AG09309 (cell line): Measurements from ENCODE around the gene GTF2I.

Experiments used
- DNase-seq: peaks from one replicate; pipeline ENCODE4 v3.0.0-alpha.2; 2010; ENCODE audit warnings: low read depth
- H3K4me3 ChIP-seq: 2 replicates; pipeline ENCODE4 v1.5.1; 2011; ENCODE audit warnings: mild to moderate bottlenecking, low read depth, low read length, moderate library complexity; ENCODE audit not compliant: control insufficient read depth
- TF ChIP-seq, protein P1 (sequence below): IDR thresholded peaks from 2 replicates; pipeline ENCODE4 v1.5.1; 2011; ENCODE audit warnings: mild to moderate bottlenecking, low read depth, low read length, inconsistent platforms; ENCODE audit not compliant: insufficient read depth, control insufficient read depth; ENCODE audit errors: missing control alignments

GTF2I gene

DNA sequence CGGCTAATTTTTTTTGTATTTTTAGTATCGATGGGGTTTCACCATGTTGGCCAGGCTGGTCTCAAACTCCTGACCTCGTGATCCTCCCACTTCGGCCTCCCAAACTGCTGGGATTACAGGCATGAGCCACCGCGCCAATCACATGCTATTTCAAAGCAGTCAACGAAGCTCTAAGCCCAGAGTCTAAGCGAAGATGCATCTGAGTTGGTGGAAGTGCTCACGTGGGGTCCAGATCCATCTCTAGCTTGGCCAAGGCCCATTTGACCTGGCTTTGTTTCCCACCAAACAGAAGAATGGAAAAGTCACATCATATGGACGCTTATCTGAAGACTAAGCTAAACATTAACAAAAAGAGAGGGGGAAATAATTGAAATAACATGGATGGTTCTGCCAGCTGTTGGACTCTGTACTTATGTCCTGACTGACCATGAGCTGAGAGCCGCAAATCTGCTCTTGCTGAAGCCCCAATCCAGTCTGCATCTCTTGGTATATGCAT, 3.8 kb upstream of the GTF2I start:
- TF ChIP-seq, protein P1, sequence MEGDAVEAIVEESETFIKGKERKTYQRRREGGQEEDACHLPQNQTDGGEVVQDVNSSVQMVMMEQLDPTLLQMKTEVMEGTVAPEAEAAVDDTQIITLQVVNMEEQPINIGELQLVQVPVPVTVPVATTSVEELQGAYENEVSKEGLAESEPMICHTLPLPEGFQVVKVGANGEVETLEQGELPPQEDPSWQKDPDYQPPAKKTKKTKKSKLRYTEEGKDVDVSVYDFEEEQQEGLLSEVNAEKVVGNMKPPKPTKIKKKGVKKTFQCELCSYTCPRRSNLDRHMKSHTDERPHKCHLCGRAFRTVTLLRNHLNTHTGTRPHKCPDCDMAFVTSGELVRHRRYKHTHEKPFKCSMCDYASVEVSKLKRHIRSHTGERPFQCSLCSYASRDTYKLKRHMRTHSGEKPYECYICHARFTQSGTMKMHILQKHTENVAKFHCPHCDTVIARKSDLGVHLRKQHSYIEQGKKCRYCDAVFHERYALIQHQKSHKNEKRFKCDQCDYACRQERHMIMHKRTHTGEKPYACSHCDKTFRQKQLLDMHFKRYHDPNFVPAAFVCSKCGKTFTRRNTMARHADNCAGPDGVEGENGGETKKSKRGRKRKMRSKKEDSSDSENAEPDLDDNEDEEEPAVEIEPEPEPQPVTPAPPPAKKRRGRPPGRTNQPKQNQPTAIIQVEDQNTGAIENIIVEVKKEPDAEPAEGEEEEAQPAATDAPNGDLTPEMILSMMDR: no peak
- DNase-seq: no peak
- no peak overlapping the region for H3K4me3 ChIP-seq

DNA sequence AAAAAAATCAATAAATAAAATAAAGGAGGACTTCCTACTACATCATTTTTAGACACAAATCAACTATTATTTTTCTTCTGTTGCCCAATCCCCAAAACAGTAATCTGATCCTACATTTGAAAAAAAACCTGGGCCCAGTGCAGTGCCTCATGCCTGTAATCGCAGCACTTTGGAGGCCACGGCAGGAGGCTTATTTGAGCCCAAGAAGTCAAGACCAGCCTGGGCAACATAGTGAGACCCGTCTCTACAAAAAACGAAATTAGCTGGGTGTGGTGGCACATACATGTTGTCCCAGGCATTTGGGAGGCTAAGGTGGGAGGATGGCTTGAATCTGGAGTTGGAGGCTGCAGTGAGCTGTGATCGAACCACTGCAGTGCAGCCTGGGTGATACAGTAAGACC, 2.7 kb upstream of the GTF2I start:
- no peak overlapping the region for H3K4me3 ChIP-seq
- TF ChIP-seq, protein P1: no peak

GRCh38 chr7:74655324-74655723, 2.2 kb upstream of the GTF2I start:
- DNase-seq: no peak
- no peak overlapping the region for H3K4me3 ChIP-seq
- TF ChIP-seq, protein P1: no peak

More for the DNA sequence above, 2.7 kb upstream of the GTF2I start:
- DNase-seq: no peak

DNA sequence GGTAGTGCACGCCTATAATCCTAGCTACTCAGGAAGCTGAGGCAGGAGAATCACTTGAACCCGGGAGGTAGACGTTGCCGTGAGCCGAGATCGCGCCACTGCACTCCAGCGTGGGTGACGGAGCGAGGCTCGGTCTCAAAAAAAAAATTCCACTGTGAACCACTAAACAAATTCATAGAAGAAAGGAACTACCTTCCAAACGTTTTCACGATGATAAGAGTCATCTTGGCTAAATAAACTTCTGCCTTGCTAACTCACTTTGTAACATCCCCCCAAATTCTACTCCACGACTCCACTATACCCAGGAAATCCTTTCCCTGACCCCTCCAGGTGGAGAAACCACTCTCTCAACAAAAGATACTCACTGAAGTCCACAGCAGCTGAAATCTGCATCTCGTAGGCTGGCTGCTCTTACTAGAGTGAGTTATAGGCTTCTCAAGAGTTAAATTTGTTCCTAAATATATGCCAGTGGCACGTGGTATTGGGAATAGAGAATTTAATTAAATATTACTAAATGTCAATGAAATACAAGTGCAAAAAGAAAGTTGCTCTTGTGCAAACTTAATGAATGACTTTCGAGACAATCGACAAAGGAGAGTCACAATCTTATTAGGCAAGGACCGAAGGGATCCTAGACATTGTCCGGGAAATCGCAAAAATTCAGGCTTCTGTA, 1.6 kb upstream of the GTF2I start:
- no peak for DNase-seq
- TF ChIP-seq, protein P1: no peak
- H3K4me3 ChIP-seq: peak overlapping the region; percentile 91

DNA sequence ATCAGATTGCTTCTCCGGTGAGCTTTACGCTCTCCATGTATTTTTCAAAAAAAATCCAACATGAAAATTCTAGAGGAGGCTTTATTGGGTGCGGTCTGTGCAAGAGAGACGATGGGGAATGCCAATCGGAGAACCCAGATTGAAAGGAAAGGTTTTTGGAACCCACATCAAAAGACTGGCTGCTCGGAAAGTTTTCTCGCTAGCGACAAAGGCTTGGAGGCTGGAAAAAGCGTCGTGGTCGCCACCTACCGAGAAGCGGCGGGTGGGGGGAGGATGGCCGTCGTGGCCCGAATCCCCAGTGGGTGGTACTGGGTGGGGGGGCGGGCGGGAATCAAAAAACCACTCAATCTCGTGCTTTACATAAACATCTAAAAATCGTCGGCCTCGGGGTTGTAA, 1.1 kb upstream of the GTF2I start:
- H3K4me3 ChIP-seq: peak overlapping the region; percentile 91
- no peak for DNase-seq
- TF ChIP-seq, protein P1: no peak

DNA sequence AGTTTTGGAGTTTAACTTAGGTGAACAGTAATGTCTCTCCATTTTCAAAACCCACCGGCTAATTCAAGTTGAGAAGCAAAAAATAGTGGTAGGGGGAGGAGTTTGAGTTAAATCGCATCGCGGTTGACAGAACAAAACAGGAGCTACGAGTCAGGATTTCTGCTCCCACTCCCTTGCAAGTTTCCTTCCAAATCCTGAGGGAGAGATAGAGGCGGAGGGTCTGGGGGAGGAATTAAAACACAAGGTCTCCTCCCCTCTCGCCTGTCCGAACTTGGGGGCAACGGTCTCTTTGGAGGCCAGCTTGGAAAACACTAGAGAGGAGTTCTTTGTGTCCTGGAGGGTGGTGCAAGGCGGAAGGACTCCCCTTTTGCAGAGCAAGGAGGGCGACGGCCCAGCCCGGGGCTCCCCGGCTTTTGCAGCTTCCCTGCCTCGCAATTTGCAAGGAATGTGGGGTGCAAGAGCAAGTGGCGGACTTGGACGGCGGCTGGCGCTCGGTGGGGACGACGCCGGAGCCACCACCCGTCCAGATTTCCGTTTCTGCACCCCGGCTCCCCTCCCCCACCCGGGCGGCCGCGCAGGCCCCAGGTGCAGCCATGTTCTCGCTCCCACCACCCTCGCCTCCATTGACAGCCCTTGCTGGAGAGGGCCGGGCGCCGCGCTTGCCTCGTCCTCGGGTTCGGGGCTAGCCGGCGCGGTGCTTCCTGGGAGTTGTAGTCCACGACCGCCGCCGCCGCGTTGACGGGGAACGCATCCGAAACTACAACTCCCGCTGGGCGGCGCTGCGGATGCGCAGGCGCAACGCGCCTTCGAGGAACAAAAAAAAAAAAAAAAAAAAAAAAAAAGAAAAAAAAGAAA, 454 bp upstream of the GTF2I start:
- DNase-seq: peak; percentile 74
- TF ChIP-seq, protein P1: no peak
- peak overlapping the region; percentile 91 for H3K4me3 ChIP-seq
